ENCODE data around the gene RIC8A.

DNA sequence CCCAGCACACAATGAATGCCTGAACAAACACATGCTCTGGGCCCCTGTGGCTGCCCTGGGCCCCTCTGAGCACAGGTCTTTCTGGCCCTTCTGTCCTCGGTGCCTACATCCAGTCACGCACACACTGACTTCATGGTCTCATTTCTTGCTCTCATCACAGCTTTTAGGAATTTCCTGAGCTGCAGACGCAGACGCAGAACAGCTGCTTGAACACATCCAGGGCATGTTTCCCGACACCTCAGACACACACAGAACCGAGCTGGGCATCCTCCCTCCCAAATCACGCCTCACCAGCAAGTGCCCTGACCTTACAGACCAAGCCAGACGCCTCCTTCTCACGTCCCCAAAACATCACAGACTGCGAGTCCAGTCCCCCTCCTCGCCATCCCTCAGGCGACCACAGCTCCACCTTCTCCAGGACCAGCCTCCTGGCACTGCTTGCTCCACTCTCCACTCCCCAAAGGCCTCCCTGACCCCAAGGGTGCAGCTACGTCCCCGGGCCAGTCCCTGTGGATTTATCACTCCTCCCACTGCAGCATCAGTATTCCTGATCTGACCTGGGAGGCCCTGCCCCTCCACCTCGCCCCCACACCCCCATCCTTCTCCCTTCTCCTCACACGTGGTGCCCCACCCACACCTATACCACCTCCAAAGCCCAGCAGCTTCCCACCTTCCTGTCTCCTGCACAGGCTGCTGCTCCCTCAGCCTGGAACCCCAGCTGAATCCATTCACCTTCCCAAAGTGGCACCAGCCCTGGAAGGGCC lies 15.7 kb downstream of the RIC8A start:
- no peak for TF ChIP-seq CTCF (IDR thresholded peaks at IDR 0.05)
- TF ChIP-seq POLR2AphosphoS5 (IDR thresholded peaks at IDR 0.05), result peak; percentile 49
- no peak for TF ChIP-seq POLR2A (IDR thresholded peaks at IDR 0.05; ENCODE audit: low read depth)
